MG63 (cell line): Measurements from ENCODE around the gene EHD2. TPM values are rescaled to one million over a fixed set of nuclear protein-coding genes. Genes with fewer than 3 reads are reported as not detected.
A peak's percentile ranks its signal among the peaks of the same experiment; 100 is the strongest.
"Not testable (repeated sequence)": the region's sequence is repeated elsewhere in the genome, so short reads cannot be mapped to it uniquely, and the experiment has no call there.

ENCODE experiments used
- DNase-seq: peaks from one replicate; pipeline ENCODE4 v3.0.0-alpha.2; 2020
- H3K27me3 ChIP-seq: fragments of 250-450 bp; sonication (Bioruptor Pico); 2 replicates; pipeline ENCODE4 v1.5.1; 2020; ENCODE audit warnings: mild to moderate bottlenecking, moderate library complexity
- H3K36me3 ChIP-seq: fragments of 250-450 bp; sonication (Bioruptor Pico); 2 replicates; pipeline ENCODE4 v1.5.1; 2020; ENCODE audit warnings: mild to moderate bottlenecking, moderate library complexity
- H3K4me3 ChIP-seq: fragments of 250-450 bp; sonication (Bioruptor Pico); 2 replicates; pipeline ENCODE4 v1.5.1; 2020; ENCODE audit warnings: mild to moderate bottlenecking, moderate library complexity
- H3K9me3 ChIP-seq: fragments of 250-450 bp; sonication (Bioruptor Pico); 2 replicates; pipeline ENCODE4 v1.5.1; 2020; ENCODE audit warnings: mild to moderate bottlenecking, moderate library complexity
- total RNA-seq: library from RNA; depleted of rRNA; stranded (reverse); fragments of >200 nt; shearing (Covaris generic); gene quantifications from 2 replicates; pipeline ENCODE4 v1.2.3, GENCODE V29; 2014; ENCODE audit warnings: low replicate concordance; rRNA removed

The EHD2 gene, protein sequence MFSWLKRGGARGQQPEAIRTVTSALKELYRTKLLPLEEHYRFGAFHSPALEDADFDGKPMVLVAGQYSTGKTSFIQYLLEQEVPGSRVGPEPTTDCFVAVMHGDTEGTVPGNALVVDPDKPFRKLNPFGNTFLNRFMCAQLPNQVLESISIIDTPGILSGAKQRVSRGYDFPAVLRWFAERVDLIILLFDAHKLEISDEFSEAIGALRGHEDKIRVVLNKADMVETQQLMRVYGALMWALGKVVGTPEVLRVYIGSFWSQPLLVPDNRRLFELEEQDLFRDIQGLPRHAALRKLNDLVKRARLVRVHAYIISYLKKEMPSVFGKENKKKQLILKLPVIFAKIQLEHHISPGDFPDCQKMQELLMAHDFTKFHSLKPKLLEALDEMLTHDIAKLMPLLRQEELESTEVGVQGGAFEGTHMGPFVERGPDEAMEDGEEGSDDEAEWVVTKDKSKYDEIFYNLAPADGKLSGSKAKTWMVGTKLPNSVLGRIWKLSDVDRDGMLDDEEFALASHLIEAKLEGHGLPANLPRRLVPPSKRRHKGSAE
- 15.7 and 25.4 TPM in 2 replicates for total RNA-seq

DNA sequence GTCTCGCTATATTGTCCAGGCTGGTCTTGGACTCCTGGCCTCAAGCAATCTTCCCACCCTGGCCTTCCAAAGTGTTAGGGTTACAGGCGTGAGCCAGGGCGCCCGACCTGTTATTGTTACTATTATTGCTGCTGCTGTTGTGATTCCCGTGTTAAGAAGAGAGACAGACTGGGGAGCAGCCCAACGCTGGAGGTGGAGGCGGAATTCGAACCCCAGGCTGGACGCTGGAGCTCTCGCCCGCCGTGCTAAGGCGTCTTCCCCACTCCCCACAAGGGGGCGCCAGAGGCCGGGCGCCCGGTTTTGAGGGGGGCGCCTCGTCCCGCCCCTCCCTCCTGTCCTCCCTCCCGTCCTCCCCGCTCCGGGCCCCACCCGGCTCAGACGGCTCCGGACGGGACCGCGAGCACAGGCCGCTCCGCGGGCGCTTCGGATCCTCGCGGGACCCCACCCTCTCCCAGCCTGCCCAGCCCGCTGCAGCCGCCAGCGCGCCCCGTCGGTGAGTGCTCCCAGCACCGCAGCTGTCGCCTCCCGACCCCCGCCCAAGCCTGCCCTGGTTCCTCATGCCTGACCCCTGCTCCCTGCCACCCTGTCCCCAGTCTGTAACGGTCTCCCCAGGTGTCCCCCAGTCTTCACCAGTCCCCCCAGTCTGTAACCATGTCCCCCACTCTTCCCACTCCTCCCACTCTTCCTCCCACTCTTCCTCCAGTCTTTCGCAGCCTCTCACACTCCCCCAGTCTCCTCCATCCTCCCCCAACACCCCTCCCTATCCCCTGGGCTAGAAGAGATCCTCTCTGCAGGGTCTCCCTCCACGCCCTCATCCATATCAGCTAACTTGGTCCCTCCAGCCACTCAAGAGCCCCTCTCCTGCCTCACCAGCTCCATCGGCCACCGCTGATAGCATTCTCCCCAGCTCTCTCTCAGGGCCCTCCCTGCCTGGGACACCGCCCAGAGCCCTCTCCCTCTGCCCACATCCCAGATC is at the start of gene EHD2:
Gene EHD2 (plus strand): TSS at position 377 of the 976 bp plus-strand sequence. CDS start 3,191 bp downstream, outside the sequence.
- peaks cover 42% of the 10 kb centered on the region for H3K36me3 ChIP-seq
- peaks cover 7% of the 10 kb centered on the region; the same call in 1 of the 2 replicates for H3K9me3 ChIP-seq
- no peaks in the 10 kb centered on the region for H3K27me3 ChIP-seq
- peak; percentile 85 for DNase-seq
- peak within 1 kb of the TSS; percentile 62 for H3K4me3 ChIP-seq

DNA sequence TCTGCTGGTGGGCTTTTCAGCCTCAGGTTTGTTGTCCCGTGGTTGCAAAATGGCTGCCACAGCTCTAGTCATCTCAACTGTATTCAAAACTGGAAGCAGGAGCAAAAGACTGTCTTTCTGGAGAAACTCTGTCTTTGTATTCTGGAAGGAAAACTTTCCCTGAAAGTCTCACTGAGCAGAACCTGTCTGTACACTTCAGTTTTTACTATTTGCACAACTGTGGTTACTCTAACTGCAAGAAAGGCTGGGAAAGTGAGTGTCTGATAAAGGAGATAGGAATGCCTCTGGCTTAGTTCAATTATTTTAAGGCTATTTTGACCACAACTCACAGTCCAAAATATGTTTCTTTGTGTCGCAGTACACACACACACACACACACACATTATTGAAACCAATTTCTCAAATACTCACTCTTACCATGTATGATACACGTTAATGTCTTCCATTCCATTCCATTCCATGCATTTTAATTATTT is 49.7 kb upstream of the EHD2 start:
- Histone ChIP-seq H3K9me3 (no peaks in the 10 kb centered on the region), H3K4me3 (no peak overlapping the region), H3K36me3 (peaks cover 18% of the 10 kb centered on the region), H3K27me3 (no peaks in the 10 kb centered on the region)
- DNase-seq = no peak

DNA sequence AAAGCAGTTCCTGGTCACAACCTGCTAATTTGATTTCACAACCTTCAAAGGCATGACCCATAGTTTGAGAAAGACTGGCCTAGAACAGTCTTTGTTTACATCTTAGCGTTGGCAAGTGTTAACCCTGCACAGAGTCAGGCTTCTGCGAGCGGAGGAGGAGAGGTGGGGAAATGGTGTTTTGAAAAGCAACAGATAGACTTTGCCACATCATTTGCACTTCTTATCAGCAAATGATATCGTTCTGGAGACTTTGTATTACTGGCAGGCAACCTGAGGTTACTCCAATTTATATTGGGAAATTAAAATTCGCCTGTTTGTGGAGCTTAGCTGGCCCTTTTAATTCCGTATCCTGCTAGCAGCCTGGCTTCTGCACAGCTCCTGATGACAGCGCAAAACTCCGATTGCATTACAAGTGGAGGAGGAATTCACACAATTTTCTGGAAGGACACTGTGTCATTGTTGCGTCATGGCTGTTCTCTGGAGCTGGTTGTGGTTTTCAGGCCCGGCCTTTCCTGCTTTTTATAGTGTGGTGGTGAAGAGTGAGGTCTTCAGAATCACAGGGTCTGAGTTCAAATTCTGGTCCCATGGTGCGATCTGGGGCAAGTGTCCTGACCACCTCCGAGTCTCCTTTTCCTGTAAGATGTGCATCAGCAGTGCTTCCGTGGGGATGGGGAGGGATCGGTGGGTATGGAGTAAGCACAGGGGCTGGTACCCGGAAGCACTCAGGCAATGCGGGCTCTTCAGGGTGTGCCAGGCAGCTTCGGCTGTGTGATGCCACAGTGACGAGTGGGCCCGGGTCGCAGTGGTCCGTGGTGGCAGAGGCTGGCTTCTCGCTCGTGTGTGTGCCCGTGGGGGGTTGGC is 49.1 kb upstream of the EHD2 start:
- Histone ChIP-seq H3K36me3 (peaks cover 18% of the 10 kb centered on the region), H3K27me3 (no peaks in the 10 kb centered on the region), H3K4me3 (no peak overlapping the region), H3K9me3 (no peaks in the 10 kb centered on the region)
- peak; percentile 85 for DNase-seq

DNA sequence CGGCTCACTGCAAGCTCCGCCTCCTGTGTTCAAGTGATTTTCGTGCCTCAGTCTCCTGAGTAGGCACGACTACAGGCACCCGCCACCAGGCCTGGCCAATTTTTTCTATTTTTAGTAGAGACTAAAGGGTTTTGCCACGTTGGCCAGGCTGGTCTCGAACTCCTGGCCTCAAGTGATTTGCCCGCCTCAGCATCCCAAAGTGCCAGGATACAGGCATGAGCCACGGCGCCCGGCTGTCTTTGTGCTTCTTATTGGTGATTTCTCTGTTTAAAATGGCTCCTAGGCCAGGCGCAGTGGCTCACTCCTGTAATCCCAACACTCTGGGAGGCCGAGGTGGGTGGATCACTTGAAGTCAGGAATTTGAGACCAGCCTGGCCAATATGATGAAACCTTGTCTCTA is 44.7 kb upstream of the EHD2 start:
- not testable (repeated sequence) for H3K4me3 ChIP-seq, H3K9me3 ChIP-seq, H3K27me3 ChIP-seq, DNase-seq
- H3K36me3 ChIP-seq = peaks cover 27% of the 10 kb centered on the region

DNA sequence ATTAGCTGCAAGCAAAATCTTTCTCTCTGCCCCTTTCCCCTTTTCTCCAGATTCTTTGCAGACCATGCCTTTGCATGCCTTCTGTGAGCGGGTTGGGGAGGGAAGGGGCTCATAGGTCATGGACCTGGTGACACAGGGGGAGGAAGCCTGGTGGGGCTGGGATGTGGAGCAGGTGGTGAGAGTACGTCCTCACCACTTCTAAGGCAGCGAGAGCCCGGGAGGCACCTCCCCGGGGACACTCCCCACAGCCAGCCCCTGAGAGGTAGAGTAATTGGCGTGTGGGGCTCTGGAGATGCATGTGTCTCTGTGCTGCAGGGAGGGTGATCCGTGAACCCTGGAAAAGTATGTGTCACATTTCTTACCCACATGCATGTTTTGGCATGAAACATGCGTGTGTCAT is 42.5 kb upstream of the EHD2 start:
- H3K27me3 ChIP-seq = no peaks in the 10 kb centered on the region
- DNase-seq = no peak
- H3K9me3 ChIP-seq = no peaks in the 10 kb centered on the region
- peaks cover 40% of the 10 kb centered on the region for H3K36me3 ChIP-seq
- H3K4me3 ChIP-seq = no peak overlapping the region

DNA sequence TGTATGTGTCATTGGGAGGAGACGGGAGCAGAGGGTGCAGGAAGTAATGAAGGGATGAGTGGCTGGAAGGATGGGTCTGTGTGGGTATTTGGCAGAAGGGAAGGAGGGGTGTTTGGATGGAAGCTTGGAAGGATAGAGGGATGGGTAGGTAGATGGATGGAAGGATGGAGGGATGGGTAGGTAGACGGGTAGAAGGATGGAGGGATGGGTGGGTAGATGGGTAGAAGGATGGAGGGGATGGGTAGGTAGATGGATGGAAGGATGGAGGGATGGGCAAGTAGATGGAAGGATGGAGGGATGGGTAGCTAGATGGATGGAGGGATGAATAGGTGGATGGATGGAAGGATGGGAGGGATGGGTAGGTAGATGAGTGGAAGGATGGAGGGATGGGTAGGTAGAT is 41.7 kb upstream of the EHD2 start:
- DNase-seq = no peak
- Histone ChIP-seq H3K4me3 (no peak overlapping the region), H3K36me3 (peaks cover 40% of the 10 kb centered on the region), H3K27me3 (no peaks in the 10 kb centered on the region), H3K9me3 (no peaks in the 10 kb centered on the region)

DNA sequence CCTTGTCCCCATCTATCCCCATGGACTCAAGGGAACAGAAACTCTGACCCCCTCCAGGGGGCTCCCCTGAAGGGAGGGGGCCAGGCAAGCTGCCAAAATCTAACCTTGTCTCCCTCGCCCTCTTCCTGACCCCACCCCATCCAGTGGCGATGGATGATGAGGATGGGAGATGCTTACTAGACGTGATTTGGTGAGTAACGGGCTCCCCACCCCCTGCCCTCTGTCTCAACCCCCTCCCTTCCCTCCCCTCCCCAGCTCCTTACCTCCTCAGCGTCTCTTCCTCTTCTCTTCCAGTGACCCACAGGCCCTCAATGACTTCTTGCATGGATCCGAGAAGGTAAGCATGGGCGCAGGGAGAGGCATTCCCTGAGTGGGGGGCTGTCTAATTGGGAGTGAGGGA is 39.8 kb upstream of the EHD2 start:
- Histone ChIP-seq H3K27me3 (no peaks in the 10 kb centered on the region), H3K36me3 (peaks cover 42% of the 10 kb centered on the region), H3K4me3 (no peak overlapping the region), H3K9me3 (no peaks in the 10 kb centered on the region)
- no peak for DNase-seq

DNA sequence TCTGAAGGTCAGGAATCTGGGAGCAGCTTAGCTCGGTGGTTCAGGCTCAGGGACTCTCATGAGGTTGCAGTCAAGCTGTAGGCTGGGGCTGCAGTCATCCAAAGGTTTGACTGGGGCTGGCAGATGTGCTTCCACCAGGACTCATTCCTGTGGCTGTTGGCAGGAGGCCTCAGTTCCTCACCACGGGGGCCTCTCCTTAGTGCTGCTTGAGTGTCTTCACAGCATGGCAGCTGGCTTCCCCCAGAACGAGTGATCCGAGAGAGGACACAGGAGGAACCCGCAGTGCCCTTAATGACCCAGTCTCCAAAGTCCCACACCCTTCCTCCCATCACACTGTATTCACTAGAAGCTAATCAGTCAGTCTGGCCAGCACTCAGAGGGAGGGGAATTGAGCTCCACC is 38.7 kb upstream of the EHD2 start:
- no peak overlapping the region for H3K4me3 ChIP-seq
- no peak for DNase-seq
- no peaks in the 10 kb centered on the region for H3K9me3 ChIP-seq
- peaks cover 45% of the 10 kb centered on the region for H3K36me3 ChIP-seq
- H3K27me3 ChIP-seq = no peaks in the 10 kb centered on the region

DNA sequence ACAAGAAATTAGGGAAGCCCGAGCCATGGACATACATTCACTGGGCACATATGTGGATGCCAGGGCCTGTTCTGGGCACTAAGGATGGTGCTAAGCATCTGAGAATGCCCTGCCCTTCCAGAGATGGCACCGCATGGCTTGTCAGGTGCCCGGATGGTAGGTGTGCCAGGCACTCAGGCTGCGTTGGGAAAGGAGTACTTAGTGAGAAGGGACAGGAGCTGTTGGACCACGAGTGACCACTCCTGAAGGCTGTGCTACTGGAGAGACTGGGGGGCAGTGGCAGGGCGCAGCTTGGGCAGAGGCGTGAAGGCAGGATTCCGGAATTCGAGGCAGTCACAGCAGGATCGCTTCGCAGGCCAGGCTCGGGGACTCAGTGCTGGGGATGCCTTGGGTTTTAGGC is 38.0 kb upstream of the EHD2 start:
- DNase-seq = no peak
- no peaks in the 10 kb centered on the region for H3K9me3 ChIP-seq
- no peaks in the 10 kb centered on the region for H3K27me3 ChIP-seq
- H3K4me3 ChIP-seq = no peak overlapping the region
- H3K36me3 ChIP-seq = peaks cover 40% of the 10 kb centered on the region

DNA sequence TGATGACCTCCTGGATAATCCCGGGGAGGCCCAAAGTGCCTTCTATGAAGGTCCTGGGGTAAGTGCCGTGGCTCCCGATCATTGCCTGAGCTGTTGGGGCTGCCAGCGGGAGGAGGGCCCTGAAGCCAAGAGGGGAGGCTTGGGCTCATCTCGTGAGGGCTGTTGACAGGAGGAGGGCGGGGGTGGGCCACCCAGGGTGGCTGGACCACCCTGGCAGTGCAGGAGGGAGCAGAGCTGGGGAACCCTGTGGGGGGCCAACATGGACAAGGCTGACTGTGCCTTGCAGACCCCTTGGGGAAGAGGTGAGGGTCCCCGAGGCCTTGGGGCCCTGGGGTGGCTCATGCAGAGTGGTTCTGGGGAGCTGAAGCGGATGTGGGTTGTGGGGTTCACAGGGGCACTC is 37.4 kb upstream of the EHD2 start:
- no peak for DNase-seq
- H3K4me3 ChIP-seq = no peak overlapping the region
- no peaks in the 10 kb centered on the region for H3K9me3 ChIP-seq
- peaks cover 34% of the 10 kb centered on the region for H3K36me3 ChIP-seq
- H3K27me3 ChIP-seq = no peaks in the 10 kb centered on the region

DNA sequence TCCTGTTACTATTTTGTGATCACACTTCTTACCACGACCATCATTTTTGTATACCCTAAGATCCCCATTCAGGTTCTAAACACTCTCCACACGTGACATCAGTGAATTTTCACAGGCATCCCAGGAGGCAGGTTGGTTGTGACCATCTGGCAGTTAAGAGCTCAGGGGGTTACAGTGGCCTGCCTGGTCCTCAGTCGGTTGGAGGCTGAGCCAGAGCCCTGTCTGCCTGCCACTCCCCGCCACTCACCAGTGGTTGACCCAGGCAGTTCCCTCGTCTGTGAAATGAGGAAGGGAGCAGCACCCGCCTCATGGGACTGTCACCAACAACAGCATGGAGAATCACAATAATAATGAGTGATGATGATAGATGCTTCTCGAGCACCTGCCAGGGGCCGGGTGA is 36.4 kb upstream of the EHD2 start:
- no peak for DNase-seq
- no peak overlapping the region for H3K4me3 ChIP-seq
- H3K36me3 ChIP-seq = peaks cover 33% of the 10 kb centered on the region
- H3K9me3 ChIP-seq = no peaks in the 10 kb centered on the region
- H3K27me3 ChIP-seq = no peaks in the 10 kb centered on the region

DNA sequence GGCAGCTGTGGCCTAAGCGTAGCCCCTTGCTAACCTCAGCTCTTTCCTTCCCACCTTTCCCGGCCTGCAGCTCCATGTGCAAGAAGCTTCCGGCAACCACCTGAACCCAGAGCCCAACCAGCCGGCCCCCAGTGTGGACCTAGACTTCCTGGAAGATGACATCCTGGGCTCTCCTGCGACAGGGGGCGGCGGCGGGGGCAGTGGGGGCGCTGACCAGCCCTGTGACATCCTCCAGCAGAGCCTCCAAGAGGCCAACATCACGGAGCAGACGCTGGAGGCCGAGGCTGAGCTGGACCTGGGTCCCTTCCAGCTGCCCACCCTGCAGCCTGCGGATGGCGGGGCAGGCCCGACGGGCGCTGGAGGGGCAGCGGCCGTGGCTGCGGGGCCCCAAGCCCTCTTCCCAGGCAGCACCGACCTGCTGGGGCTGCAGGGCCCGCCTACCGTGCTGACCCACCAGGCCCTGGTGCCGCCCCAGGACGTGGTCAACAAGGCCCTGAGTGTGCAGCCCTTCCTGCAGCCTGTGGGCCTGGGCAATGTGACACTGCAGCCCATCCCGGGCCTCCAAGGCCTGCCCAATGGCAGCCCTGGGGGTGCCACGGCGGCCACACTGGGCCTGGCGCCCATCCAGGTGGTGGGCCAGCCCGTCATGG is 33.8 kb upstream of the EHD2 start:
- Histone ChIP-seq H3K27me3 (no peaks in the 10 kb centered on the region), H3K4me3 (no peak overlapping the region), H3K36me3 (peaks cover 19% of the 10 kb centered on the region), H3K9me3 (no peaks in the 10 kb centered on the region)
- no peak for DNase-seq

DNA sequence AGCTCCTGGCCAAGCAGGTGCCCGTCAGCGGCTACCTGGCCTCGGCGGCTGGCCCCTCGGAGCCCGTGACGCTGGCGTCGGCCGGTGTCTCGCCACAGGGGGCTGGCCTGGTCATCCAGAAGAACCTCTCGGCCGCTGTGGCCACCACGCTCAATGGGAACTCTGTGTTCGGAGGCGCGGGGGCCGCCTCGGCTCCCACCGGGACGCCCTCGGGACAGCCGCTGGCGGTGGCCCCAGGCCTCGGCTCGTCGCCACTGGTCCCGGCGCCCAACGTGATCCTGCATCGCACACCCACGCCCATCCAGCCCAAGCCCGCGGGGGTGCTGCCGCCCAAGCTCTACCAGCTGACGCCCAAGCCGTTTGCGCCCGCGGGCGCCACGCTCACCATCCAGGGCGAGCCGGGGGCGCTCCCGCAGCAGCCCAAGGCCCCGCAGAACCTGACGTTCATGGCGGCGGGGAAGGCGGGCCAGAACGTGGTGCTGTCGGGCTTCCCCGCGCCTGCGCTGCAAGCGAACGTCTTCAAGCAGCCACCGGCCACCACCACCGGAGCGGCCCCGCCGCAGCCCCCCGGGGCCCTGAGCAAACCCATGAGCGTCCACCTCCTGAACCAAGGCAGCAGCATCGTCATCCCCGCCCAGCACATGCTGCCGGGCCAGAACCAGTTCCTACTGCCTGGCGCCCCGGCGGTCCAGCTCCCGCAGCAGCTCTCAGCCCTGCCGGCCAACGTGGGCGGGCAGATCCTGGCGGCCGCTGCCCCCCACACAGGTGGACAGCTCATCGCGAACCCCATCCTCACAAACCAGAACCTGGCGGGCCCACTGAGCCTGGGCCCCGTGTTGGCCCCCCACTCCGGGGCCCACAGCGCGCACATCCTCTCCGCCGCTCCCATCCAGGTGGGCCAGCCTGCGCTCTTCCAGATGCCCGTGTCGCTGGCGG is 33.0 kb upstream of the EHD2 start:
- no peak for DNase-seq
- Histone ChIP-seq H3K27me3 (no peaks in the 10 kb centered on the region), H3K9me3 (no peaks in the 10 kb centered on the region), H3K4me3 (no peak overlapping the region), H3K36me3 (peaks cover 16% of the 10 kb centered on the region)

DNA sequence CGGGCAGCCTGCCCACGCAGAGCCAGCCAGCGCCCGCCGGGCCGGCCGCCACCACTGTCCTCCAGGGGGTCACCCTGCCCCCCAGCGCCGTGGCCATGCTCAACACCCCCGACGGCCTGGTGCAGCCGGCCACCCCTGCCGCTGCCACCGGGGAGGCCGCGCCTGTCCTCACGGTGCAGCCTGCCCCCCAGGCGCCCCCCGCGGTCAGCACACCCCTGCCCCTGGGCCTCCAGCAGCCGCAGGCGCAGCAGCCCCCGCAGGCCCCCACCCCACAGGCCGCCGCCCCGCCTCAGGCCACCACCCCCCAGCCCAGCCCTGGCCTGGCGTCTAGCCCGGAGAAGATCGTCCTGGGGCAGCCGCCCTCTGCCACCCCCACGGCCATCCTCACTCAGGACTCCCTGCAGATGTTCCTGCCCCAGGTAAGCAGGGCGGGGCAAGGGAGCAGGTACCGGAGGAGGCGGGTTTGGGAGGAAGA is 32.3 kb upstream of the EHD2 start:
- Histone ChIP-seq H3K4me3 (no peak overlapping the region), H3K36me3 (peaks cover 20% of the 10 kb centered on the region), H3K9me3 (no peaks in the 10 kb centered on the region), H3K27me3 (no peaks in the 10 kb centered on the region)
- DNase-seq = no peak

DNA sequence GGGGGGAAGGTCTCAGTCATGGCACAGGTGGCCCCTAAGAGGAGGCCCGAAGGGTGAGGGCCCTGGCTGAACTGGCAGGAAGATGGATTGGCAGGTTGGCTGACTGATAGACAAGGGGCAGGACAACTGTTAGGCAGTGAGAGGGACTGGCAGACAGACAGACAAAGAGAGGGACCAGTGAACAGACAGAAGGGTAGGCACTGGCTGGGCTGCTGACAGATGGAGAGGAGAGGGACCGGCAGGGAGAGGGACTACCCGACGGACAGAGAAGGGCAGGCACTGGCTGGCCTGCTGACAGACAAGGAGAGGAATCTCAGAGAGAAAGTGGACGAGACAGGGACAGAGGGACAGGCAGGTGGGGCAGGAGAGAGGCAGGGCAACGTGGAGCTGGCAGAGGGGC is 31.8 kb upstream of the EHD2 start:
- Histone ChIP-seq H3K36me3 (peaks cover 21% of the 10 kb centered on the region), H3K27me3 (no peaks in the 10 kb centered on the region), H3K9me3 (no peaks in the 10 kb centered on the region), H3K4me3 (no peak overlapping the region)
- no peak for DNase-seq
